ENCODE data around the gene PER1. TPM values are rescaled to one million over a fixed set of nuclear protein-coding genes. Genes with fewer than 3 reads are reported as not detected.
A peak's percentile ranks its signal among the peaks of the same experiment; 100 is the strongest.

The PER1 gene
- total and polyA plus RNA-seq, 9 of the 15 experiments (the other 6 are each of a cell fraction or from before 2014, with no cell fraction given), result 0.13 to 26.0 (median 3.4) TPM

GRCh38 chr17:8138672-8139371, 13.4 kb downstream of the PER1 start (continued):
- TF ChIP-seq SIX5 (IDR thresholded peaks at IDR 0.05; ENCODE audit: borderline replicate concordance in 1 of 2, insufficient read depth in 1 of 2, low read depth in 1 of 2, low read length in 2 of 2) (no peak), PTTG1 (tag; IDR thresholded peaks at IDR 0.05; ENCODE audit: low read depth) (no peak), PML (IDR thresholded peaks at IDR 0.05; ENCODE audit: low read length) (peak; percentile 48; the same call in 1 of the 2 replicates), ELF4 (CRISPR knock-in tag; IDR thresholded peaks at IDR 0.05) (no peak), NRF1 (conservative IDR thresholded peaks at IDR 0.05 in 1 of 2, IDR thresholded peaks at IDR 0.05 in 1 of 2) (peak; percentile 88 to 90), OTX1 (CRISPR knock-in tag; IDR thresholded peaks at IDR 0.05) (no peak), ZNF780A (CRISPR knock-in tag; IDR thresholded peaks at IDR 0.05) (no peak), ARNT (IDR thresholded peaks at IDR 0.05) (0 out of 4 replicates have a peak, but pooled peaks of 1 of the 2 experiments have one; percentile 32), ELK3 (CRISPR knock-in tag; IDR thresholded peaks at IDR 0.05) (no peak), ILF3 (IDR thresholded peaks at IDR 0.05; ENCODE audit: borderline replicate concordance) (no peak), FOS (IDR thresholded peaks at IDR 0.05; ENCODE audit: extremely low read depth, insufficient read length) (no peak), NCOA2 (IDR thresholded peaks at IDR 0.05; ENCODE audit: partially characterized antibody in 2 of 2) (no peak), ZNF280A (IDR thresholded peaks at IDR 0.05; ENCODE audit: low read depth, partially characterized antibody) (no peak), NFXL1 (CRISPR knock-in tag; IDR thresholded peaks at IDR 0.05) (no peak), POLR2G (IDR thresholded peaks at IDR 0.05; ENCODE audit: low read depth, low read length) (peak; percentile 85), CEBPG (CRISPR knock-in tag; IDR thresholded peaks at IDR 0.05) (no peak), CEBPG (tag; conservative IDR thresholded peaks at IDR 0.05 in 1 of 2, IDR thresholded peaks at IDR 0.05 in 1 of 2) (no peak), USF2 (CRISPR knock-in tag; IDR thresholded peaks at IDR 0.05) (no peak), NFIC (IDR thresholded peaks at IDR 0.05) (peak; percentile 63), ZBTB17 (CRISPR knock-in tag; IDR thresholded peaks at IDR 0.05) (no peak), LCOR (CRISPR knock-in tag; IDR thresholded peaks at IDR 0.05) (peak; percentile 94), ZEB2 (IDR thresholded peaks at IDR 0.05) (0 out of 2 replicates have a peak, but pooled peaks have one; percentile 7), CHD2 (IDR thresholded peaks at IDR 0.05; ENCODE audit: low read depth, low read length) (peak; percentile 86), MTA3 (IDR thresholded peaks at IDR 0.05; ENCODE audit: borderline replicate concordance) (0 out of 2 replicates have a peak, but pooled peaks have one; percentile 23), ZNF23 (CRISPR knock-in tag; IDR thresholded peaks at IDR 0.05) (no peak), PKNOX1 (IDR thresholded peaks at IDR 0.05) (peak; percentile 60), TARDBP (IDR thresholded peaks at IDR 0.05) (no peak; the same call in 1 of the 2 replicates)

Measured in K562 (cell line).